ENCODE measurements around the gene WFDC9. TPM values are rescaled to one million over a fixed set of nuclear protein-coding genes. Genes with fewer than 3 reads are reported as not detected.

Gene WFDC9
- total and polyA plus RNA-seq, 2 of the 8 experiments (the other 6 are each of a cell fraction or from before 2014, with no cell fraction given), result not detected

- Histone ChIP-seq H3K56ac (replicated peaks; ENCODE audit: insufficient read length, low read depth, low read length) (no peak overlapping the region), H4K91ac (replicated peaks; ENCODE audit: insufficient read length, low read length) (no peak overlapping the region), H4K20me1 (replicated peaks in 1 of 2; ENCODE audit: control insufficient read depth in 1 of 2, insufficient read depth in 2 of 2, low read length in 2 of 2) (no peaks in the 10 kb centered on the region), H3K9me3 (ENCODE audit: insufficient read depth in 2 of 2, low read depth in 1 of 2, low read length in 1 of 2) (no peaks in the 10 kb centered on the region), H2BK20ac (ENCODE audit: low read length) (no peak overlapping the region), H3K27me3 (replicated peaks in 1 of 4; ENCODE audit: control insufficient read depth in 3 of 4, extremely low read depth in 1 of 4, insufficient read depth in 3 of 4, low read length in 3 of 4) (no peaks in the 10 kb centered on the region), H3K18ac (ENCODE audit: extremely low read depth, low read length) (no peak overlapping the region), H4K8ac (ENCODE audit: extremely low read depth, insufficient read depth, low read length) (no peak overlapping the region), H4K5ac (ENCODE audit: insufficient read length, low read depth, low read length) (no peak overlapping the region), H3K27ac (ENCODE audit: low read depth, low read length) (no peak overlapping the region), H2BK120ac (replicated peaks; ENCODE audit: low read depth, low read length) (no peak overlapping the region), H3K36me3 (ENCODE audit: control insufficient read depth in 2 of 4, insufficient read depth in 4 of 4, low read length in 3 of 4) (no peaks in the 10 kb centered on the region), H3K23ac (ENCODE audit: insufficient read length) (no peak overlapping the region), H2BK5ac (ENCODE audit: low read depth, low read length) (no peak overlapping the region), H2BK12ac (ENCODE audit: low read depth, low read length) (no peak overlapping the region), H2BK15ac (ENCODE audit: low read length) (0 out of 2 replicates have a peak overlapping the region, but pooled peaks have one; percentile 13), H2AFZ (ENCODE audit: low read length) (0 out of 2 replicates have a peak overlapping the region, but pooled peaks have one; percentile 25), H3K79me1 (ENCODE audit: low read depth, low read length) (no peaks in the 10 kb centered on the region), H3K79me2 (ENCODE audit: control insufficient read depth in 1 of 2, insufficient read depth in 2 of 2, low read length in 2 of 2) (no peaks in the 10 kb centered on the region), H3K23me2 (ENCODE audit: low read depth, low read length) (no peaks in the 10 kb centered on the region), H3K4me2 (ENCODE audit: insufficient read depth in 1 of 2, low read depth in 2 of 2, low read length in 2 of 2) (no peak overlapping the region), H3K4me3 (ENCODE audit: extremely low read depth in 1 of 4, insufficient read depth in 2 of 4, low read depth in 3 of 4, low read length in 4 of 4) (no peak overlapping the region), H3K4ac (replicated peaks; ENCODE audit: insufficient read length, low read depth, low read length) (no peak overlapping the region), H3K9ac (replicated peaks in 1 of 4; ENCODE audit: extremely low read depth in 1 of 4, low read depth in 3 of 4, low read length in 3 of 4) (no peak overlapping the region), H3K14ac (ENCODE audit: insufficient read length) (no peak overlapping the region), H2AK5ac (ENCODE audit: low read depth, low read length) (no peak overlapping the region), H3K4me1 (replicated peaks in 1 of 4; ENCODE audit: control insufficient read depth in 3 of 4, insufficient read depth in 4 of 4, low read length in 3 of 4) (no peaks in the 10 kb centered on the region)
- TF ChIP-seq, protein P1, sequence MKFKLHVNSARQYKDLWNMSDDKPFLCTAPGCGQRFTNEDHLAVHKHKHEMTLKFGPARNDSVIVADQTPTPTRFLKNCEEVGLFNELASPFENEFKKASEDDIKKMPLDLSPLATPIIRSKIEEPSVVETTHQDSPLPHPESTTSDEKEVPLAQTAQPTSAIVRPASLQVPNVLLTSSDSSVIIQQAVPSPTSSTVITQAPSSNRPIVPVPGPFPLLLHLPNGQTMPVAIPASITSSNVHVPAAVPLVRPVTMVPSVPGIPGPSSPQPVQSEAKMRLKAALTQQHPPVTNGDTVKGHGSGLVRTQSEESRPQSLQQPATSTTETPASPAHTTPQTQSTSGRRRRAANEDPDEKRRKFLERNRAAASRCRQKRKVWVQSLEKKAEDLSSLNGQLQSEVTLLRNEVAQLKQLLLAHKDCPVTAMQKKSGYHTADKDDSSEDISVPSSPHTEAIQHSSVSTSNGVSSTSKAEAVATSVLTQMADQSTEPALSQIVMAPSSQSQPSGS (IDR thresholded peaks at IDR 0.05; ENCODE audit: low read length), result no peak
- TF ChIP-seq SIN3A (conservative IDR thresholded peaks at IDR 0.05 in 1 of 2, IDR thresholded peaks at IDR 0.05 in 1 of 2; ENCODE audit: low read depth in 1 of 2, low read length in 2 of 2), result no peak
- TF ChIP-seq SAP30 (IDR thresholded peaks at IDR 0.05; ENCODE audit: insufficient read depth, insufficient replicate concordance, low read length), result no peak
- TF ChIP-seq JUN (IDR thresholded peaks at IDR 0.05; ENCODE audit: low read depth, low read length), result no peak
- TF ChIP-seq MAX (IDR thresholded peaks at IDR 0.05), result no peak
- no peak for TF ChIP-seq NRF1 (IDR thresholded peaks at IDR 0.05; ENCODE audit: low read depth, low read length)
- TF ChIP-seq HDAC2 (IDR thresholded peaks at IDR 0.05; ENCODE audit: borderline replicate concordance in 1 of 2, low read depth in 2 of 2, low read length in 2 of 2), result no peak
- no peak for TF ChIP-seq CHD1 (IDR thresholded peaks at IDR 0.05; ENCODE audit: low read depth, low read length)
- TF ChIP-seq POLR2A (IDR thresholded peaks at IDR 0.05; ENCODE audit: control extremely low read depth in 1 of 2, low read depth in 2 of 2, low read length in 2 of 2), result no peak
- no peak for TF ChIP-seq CHD2 (IDR thresholded peaks at IDR 0.05; ENCODE audit: low read length)
- no peak for TF ChIP-seq PHF8 (conservative IDR thresholded peaks at IDR 0.05; ENCODE audit: low read depth, low read length)
- TF ChIP-seq ZNF274 (IDR thresholded peaks at IDR 0.05; ENCODE audit: borderline replicate concordance, extremely low read depth, low read length), result no peak
- FAIRE-seq (no peak), DNase-seq (ENCODE audit: low read depth in 1 of 2, low spot score in 2 of 2) (no peak)
- 86% methylated on average over 2 of the region's 2 CpGs; no CpG with 5 or more reads in 1 of the 2 experiments for WGBS, 2 experiments (ENCODE audit: extremely low coverage in 1 of 2, insufficient coverage in 1 of 2, insufficient read length in 1 of 2, insufficient replicate concordance in 2 of 2, low coverage in 1 of 2, low lambda C conversion rate in 2 of 2, missing lambda C conversion rate in 1 of 2)
- CTCF ChIA-PET (ENCODE audit: partially characterized antibody), result no interaction called here
- POLR2A ChIA-PET (ENCODE audit: partially characterized antibody), result no interaction called here
Observed at GRCh38 chr20:45621593-45621992, 9.5 kb downstream of the WFDC9 start.
